WTC11 (cell line): Measurements from ENCODE around the gene ZFP2.

ENCODE experiments used
- ATF1 ChIP-seq: sonication (generic); formaldehyde crosslinking; IDR thresholded peaks from 2 replicates; pipeline ENCODE4 v1.8.1; 2023; ENCODE audit warnings: mild to moderate bottlenecking, moderate library complexity, missing genetic modification reagents
- ESRRA ChIP-seq: sonication (generic); formaldehyde crosslinking; IDR thresholded peaks from 2 replicates; pipeline ENCODE4 v1.8.1; 2022; ENCODE audit warnings: mild to moderate bottlenecking, missing genetic modification reagents, borderline replicate concordance
- FOXJ3 ChIP-seq: sonication (generic); formaldehyde crosslinking; IDR thresholded peaks from 2 replicates; pipeline ENCODE4 v1.9.0; 2021; ENCODE audit warnings: missing genetic modification reagents, mild to moderate bottlenecking, borderline replicate concordance
- IRF2 ChIP-seq: sonication (generic); formaldehyde crosslinking; IDR thresholded peaks from 2 replicates; pipeline ENCODE4 v1.8.0; 2022; ENCODE audit warnings: low read depth, missing genetic modification reagents, borderline replicate concordance
- TEAD1 ChIP-seq: sonication (generic); formaldehyde crosslinking; IDR thresholded peaks from 2 replicates; pipeline ENCODE4 v1.8.0; 2022; ENCODE audit warnings: mild to moderate bottlenecking, missing genetic modification reagents
- ZNF232 ChIP-seq: sonication (generic); formaldehyde crosslinking; IDR thresholded peaks from 2 replicates; pipeline ENCODE4 v1.8.0; 2022; ENCODE audit warnings: mild to moderate bottlenecking, missing genetic modification reagents
- TF ChIP-seq, protein P1 (sequence below): fragments of 200-600 bp; IDR thresholded peaks from 2 replicates; pipeline ENCODE4 v1.8.0; 2022; ENCODE audit warnings: antibody characterized with exemption
- TF ChIP-seq, protein P2 (sequence below): sonication (generic); formaldehyde crosslinking; IDR thresholded peaks from 2 replicates; pipeline ENCODE4 v1.8.1; 2023; ENCODE audit warnings: mild to moderate bottlenecking, missing genetic modification reagents
- TF ChIP-seq, protein P3 (sequence below): sonication (generic); formaldehyde crosslinking; IDR thresholded peaks from 2 replicates; pipeline ENCODE4 v1.8.1; 2022; ENCODE audit warnings: mild to moderate bottlenecking, missing genetic modification reagents, moderate library complexity, borderline replicate concordance
- TF ChIP-seq, protein P4 (sequence below): sonication (generic); formaldehyde crosslinking; IDR thresholded peaks from 2 replicates; pipeline ENCODE4 v1.8.0; 2022; ENCODE audit warnings: mild to moderate bottlenecking, missing genetic modification reagents
- TF ChIP-seq, protein P5 (sequence below): sonication (generic); formaldehyde crosslinking; IDR thresholded peaks from 2 replicates; pipeline ENCODE4 v1.8.1; 2022; ENCODE audit warnings: mild to moderate bottlenecking, moderate library complexity, missing genetic modification reagents
- TF ChIP-seq, protein P6 (sequence below): sonication (generic); formaldehyde crosslinking; IDR thresholded peaks from 2 replicates; pipeline ENCODE4 v1.8.1; 2023; ENCODE audit warnings: mild to moderate bottlenecking, missing genetic modification reagents
- TF ChIP-seq, protein P7 (sequence below): sonication (generic); formaldehyde crosslinking; IDR thresholded peaks from 2 replicates; pipeline ENCODE4 v1.8.0; 2023; ENCODE audit warnings: missing genetic modification reagents
- TF ChIP-seq, protein P8 (sequence below): sonication (generic); formaldehyde crosslinking; conservative IDR thresholded peaks from 2 replicates; pipeline ENCODE4 v1.8.1; 2022; ENCODE audit warnings: mild to moderate bottlenecking, missing genetic modification reagents

DNA sequence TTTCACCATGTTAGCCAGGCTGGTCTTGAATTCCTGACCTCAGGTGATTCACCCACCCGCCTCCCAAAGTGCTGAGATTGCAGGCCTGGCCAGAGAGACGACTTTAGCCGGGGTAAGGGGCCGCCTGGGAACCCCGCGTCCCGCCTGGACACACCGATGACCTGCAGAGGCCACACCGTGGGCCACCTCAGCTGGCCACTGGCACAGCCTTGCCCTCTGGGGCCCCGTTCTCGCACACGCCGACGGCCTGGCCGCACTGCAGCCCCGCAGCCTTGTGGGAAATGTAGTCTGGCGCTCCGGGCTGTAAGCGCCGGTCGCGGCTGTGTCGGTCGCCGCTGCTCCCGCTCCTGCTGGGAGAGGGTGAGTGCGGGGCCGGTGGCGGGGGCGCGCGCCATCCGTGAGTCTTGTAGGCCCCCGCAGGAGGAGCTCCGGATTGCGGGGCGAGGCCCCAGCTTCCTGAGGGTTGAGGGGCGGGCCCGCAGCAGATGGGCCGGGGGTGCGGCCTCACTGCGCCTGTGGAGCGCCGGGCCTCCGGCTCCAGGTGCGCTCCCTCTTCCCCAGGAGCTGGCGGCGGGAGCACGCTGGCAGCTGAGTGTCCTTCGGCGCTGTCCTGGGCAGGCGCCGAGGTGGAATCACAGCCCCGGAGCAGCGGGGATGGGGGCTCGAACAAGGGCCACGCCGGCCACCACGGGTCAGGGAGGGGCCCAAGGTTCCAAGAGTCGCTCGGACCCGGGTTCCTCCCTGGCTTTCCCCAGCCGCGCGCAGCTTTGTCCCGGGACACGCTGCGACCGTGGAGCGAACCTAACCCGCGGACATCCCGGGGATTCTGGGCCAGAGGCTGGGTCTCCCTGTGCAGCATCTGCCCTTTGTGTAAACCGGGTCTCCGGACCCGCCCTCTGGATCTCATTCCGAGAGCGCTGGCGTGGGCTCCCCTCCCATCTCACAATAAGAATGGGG, at the start of gene ZFP2:
- TF ChIP-seq, protein P1, sequence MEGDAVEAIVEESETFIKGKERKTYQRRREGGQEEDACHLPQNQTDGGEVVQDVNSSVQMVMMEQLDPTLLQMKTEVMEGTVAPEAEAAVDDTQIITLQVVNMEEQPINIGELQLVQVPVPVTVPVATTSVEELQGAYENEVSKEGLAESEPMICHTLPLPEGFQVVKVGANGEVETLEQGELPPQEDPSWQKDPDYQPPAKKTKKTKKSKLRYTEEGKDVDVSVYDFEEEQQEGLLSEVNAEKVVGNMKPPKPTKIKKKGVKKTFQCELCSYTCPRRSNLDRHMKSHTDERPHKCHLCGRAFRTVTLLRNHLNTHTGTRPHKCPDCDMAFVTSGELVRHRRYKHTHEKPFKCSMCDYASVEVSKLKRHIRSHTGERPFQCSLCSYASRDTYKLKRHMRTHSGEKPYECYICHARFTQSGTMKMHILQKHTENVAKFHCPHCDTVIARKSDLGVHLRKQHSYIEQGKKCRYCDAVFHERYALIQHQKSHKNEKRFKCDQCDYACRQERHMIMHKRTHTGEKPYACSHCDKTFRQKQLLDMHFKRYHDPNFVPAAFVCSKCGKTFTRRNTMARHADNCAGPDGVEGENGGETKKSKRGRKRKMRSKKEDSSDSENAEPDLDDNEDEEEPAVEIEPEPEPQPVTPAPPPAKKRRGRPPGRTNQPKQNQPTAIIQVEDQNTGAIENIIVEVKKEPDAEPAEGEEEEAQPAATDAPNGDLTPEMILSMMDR = no peak
- TF ChIP-seq, protein P2, sequence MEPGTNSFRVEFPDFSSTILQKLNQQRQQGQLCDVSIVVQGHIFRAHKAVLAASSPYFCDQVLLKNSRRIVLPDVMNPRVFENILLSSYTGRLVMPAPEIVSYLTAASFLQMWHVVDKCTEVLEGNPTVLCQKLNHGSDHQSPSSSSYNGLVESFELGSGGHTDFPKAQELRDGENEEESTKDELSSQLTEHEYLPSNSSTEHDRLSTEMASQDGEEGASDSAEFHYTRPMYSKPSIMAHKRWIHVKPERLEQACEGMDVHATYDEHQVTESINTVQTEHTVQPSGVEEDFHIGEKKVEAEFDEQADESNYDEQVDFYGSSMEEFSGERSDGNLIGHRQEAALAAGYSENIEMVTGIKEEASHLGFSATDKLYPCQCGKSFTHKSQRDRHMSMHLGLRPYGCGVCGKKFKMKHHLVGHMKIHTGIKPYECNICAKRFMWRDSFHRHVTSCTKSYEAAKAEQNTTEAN (CRISPR knock-in tag) = peak; percentile 81; the same call in 1 of the 2 replicates
- no peak for TF ChIP-seq IRF2 (CRISPR knock-in tag)
- TF ChIP-seq, protein P3, sequence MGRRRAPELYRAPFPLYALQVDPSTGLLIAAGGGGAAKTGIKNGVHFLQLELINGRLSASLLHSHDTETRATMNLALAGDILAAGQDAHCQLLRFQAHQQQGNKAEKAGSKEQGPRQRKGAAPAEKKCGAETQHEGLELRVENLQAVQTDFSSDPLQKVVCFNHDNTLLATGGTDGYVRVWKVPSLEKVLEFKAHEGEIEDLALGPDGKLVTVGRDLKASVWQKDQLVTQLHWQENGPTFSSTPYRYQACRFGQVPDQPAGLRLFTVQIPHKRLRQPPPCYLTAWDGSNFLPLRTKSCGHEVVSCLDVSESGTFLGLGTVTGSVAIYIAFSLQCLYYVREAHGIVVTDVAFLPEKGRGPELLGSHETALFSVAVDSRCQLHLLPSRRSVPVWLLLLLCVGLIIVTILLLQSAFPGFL = no peak
- TF ChIP-seq FOXJ3 (CRISPR knock-in tag) = no peak
- TF ChIP-seq, protein P4, sequence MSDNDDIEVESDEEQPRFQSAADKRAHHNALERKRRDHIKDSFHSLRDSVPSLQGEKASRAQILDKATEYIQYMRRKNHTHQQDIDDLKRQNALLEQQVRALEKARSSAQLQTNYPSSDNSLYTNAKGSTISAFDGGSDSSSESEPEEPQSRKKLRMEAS = peak; percentile 72; the same call in 1 of the 2 replicates
- TF ChIP-seq ESRRA (CRISPR knock-in tag) = 0 out of 2 replicates have a peak, but pooled peaks have one; percentile 55
- TF ChIP-seq, protein P5, sequence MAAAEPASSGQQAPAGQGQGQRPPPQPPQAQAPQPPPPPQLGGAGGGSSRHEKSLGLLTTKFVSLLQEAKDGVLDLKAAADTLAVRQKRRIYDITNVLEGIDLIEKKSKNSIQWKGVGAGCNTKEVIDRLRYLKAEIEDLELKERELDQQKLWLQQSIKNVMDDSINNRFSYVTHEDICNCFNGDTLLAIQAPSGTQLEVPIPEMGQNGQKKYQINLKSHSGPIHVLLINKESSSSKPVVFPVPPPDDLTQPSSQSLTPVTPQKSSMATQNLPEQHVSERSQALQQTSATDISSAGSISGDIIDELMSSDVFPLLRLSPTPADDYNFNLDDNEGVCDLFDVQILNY (CRISPR knock-in tag) = peak; percentile 75
- TF ChIP-seq TEAD1 (CRISPR knock-in tag) = 0 out of 2 replicates have a peak, but pooled peaks have one; percentile 28
- TF ChIP-seq, protein P6, sequence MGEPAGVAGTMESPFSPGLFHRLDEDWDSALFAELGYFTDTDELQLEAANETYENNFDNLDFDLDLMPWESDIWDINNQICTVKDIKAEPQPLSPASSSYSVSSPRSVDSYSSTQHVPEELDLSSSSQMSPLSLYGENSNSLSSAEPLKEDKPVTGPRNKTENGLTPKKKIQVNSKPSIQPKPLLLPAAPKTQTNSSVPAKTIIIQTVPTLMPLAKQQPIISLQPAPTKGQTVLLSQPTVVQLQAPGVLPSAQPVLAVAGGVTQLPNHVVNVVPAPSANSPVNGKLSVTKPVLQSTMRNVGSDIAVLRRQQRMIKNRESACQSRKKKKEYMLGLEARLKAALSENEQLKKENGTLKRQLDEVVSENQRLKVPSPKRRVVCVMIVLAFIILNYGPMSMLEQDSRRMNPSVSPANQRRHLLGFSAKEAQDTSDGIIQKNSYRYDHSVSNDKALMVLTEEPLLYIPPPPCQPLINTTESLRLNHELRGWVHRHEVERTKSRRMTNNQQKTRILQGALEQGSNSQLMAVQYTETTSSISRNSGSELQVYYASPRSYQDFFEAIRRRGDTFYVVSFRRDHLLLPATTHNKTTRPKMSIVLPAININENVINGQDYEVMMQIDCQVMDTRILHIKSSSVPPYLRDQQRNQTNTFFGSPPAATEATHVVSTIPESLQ (CRISPR knock-in tag) = no peak
- TF ChIP-seq ATF1 = 0 out of 2 replicates have a peak, but pooled peaks have one; percentile 21
- TF ChIP-seq, protein P7, sequence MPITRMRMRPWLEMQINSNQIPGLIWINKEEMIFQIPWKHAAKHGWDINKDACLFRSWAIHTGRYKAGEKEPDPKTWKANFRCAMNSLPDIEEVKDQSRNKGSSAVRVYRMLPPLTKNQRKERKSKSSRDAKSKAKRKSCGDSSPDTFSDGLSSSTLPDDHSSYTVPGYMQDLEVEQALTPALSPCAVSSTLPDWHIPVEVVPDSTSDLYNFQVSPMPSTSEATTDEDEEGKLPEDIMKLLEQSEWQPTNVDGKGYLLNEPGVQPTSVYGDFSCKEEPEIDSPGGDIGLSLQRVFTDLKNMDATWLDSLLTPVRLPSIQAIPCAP = peak; percentile 21; the same call in 1 of the 2 replicates
- TF ChIP-seq ZNF232 (CRISPR knock-in tag) = peak; percentile 71; the same call in 1 of the 2 replicates
- TF ChIP-seq, protein P8, sequence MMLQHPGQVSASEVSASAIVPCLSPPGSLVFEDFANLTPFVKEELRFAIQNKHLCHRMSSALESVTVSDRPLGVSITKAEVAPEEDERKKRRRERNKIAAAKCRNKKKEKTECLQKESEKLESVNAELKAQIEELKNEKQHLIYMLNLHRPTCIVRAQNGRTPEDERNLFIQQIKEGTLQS (CRISPR knock-in tag) = no peak
